OCI-LY1 (cell line): ENCODE data around the gene GNAI1.

ENCODE experiments used
- H2AFZ ChIP-seq: fragments of 200-600 bp; sonication (generic), shearing (Covaris generic); 2 replicates; pipeline ENCODE4 v1.6.0; 2014; ENCODE audit warnings: antibody characterized with exemption, mild to moderate bottlenecking, low read length
- H3F3A ChIP-seq: fragments of 200-600 bp; sonication (generic), shearing (Covaris generic); 2 replicates; pipeline ENCODE4 v1.6.0; 2014; ENCODE audit warnings: mild to moderate bottlenecking, antibody characterized with exemption, low read length, moderate library complexity; ENCODE audit not compliant: insufficient read depth
- H3K27ac ChIP-seq: fragments of 200-600 bp; sonication (generic); 2 replicates; pipeline ENCODE4 v1.5.1; 2014; ENCODE audit warnings: low read length, mixed run types, mild to moderate bottlenecking, low read depth; ENCODE audit not compliant: poor library complexity, severe bottlenecking
- H3K27me3 ChIP-seq: fragments of 200-600 bp; sonication (generic); 2 replicates; pipeline ENCODE4 v1.6.0; 2014; ENCODE audit warnings: antibody characterized with exemption, mild to moderate bottlenecking, low read length, moderate library complexity; ENCODE audit not compliant: insufficient read depth
- H3K36me3 ChIP-seq: fragments of 200-600 bp; sonication (generic); 2 replicates; pipeline ENCODE4 v1.6.1; 2014; ENCODE audit warnings: mild to moderate bottlenecking, antibody characterized with exemption, low read length, moderate library complexity, mixed read lengths; ENCODE audit not compliant: insufficient read depth
- H3K4me1 ChIP-seq: fragments of 200-600 bp; sonication (generic); 2 replicates; pipeline ENCODE4 v1.5.1; 2014; ENCODE audit warnings: mild to moderate bottlenecking, low read length, moderate library complexity; ENCODE audit not compliant: insufficient read depth, severe bottlenecking
- H3K4me2 ChIP-seq: fragments of 200-600 bp; sonication (generic), shearing (Covaris generic); 2 replicates; pipeline ENCODE4 v1.6.1; 2014; ENCODE audit warnings: low read length
- H3K4me3 ChIP-seq: fragments of 200-600 bp; sonication (generic); 2 replicates; pipeline ENCODE4 v1.5.1; 2014; ENCODE audit warnings: low read length, low read depth, mild to moderate bottlenecking, mixed read lengths; ENCODE audit not compliant: poor library complexity, severe bottlenecking
- H3K79me2 ChIP-seq: fragments of 200-600 bp; shearing (Covaris generic); 2 replicates; pipeline ENCODE4 v1.6.1; 2016; ENCODE audit warnings: mixed run types, low read length, mixed read lengths; ENCODE audit not compliant: insufficient read depth
- H3K9ac ChIP-seq: fragments of 200-600 bp; sonication (generic), shearing (Covaris generic); 2 replicates; pipeline ENCODE4 v1.6.1; 2014; ENCODE audit warnings: mild to moderate bottlenecking, low read length, mixed read lengths
- H3K9me2 ChIP-seq: fragments of 200-600 bp; sonication (generic), shearing (Covaris generic); 2 replicates; pipeline ENCODE4 v1.6.1; 2014; ENCODE audit warnings: low read depth, mild to moderate bottlenecking, low read length, mixed read lengths
- H3K9me3 ChIP-seq: fragments of 200-600 bp; shearing (Covaris generic); 2 replicates; pipeline ENCODE4 v1.6.1; 2014; ENCODE audit warnings: low read length, mixed read lengths
- H4K20me1 ChIP-seq: fragments of 200-600 bp; sonication (generic), shearing (Covaris generic); 2 replicates; pipeline ENCODE4 v1.6.0; 2016; ENCODE audit warnings: mild to moderate bottlenecking, low read length; ENCODE audit not compliant: insufficient read depth
- CTCF ChIP-seq: fragments of 200-600 bp; sonication (generic), shearing (Covaris generic); IDR thresholded peaks from 2 replicates; pipeline ENCODE4 v1.5.1; 2017; ENCODE audit warnings: mild to moderate bottlenecking, antibody characterized with exemption, low read length, moderate library complexity, mixed read lengths
- EZH2 ChIP-seq: fragments of 200-600 bp; sonication (generic), shearing (Covaris generic); IDR thresholded peaks from 2 replicates; pipeline ENCODE4 v1.8.0; 2017; ENCODE audit warnings: borderline replicate concordance, mixed run types, mild to moderate bottlenecking, antibody characterized with exemption, low read length, moderate library complexity, mixed read lengths

Gene GNAI1

GRCh38 chr7:80199051-80199450, 64.4 kb downstream of the GNAI1 start:
- no peaks in the 10 kb centered on the region for H3K27me3 ChIP-seq
- TF ChIP-seq CTCF (no peak), EZH2 (no peak)
- no peaks in the 10 kb centered on the region for H3F3A ChIP-seq
- no peaks in the 10 kb centered on the region for H4K20me1 ChIP-seq
- H3K4me3 ChIP-seq: no peak overlapping the region
- H3K27ac ChIP-seq: no peak overlapping the region
- no peaks in the 10 kb centered on the region for H3K9me3 ChIP-seq
- H3K36me3 ChIP-seq: no peaks in the 10 kb centered on the region
- no peak overlapping the region for H3K4me2 ChIP-seq
- H3K9ac ChIP-seq: no peak overlapping the region
- H2AFZ ChIP-seq: no peak overlapping the region
- H3K4me1 ChIP-seq: no peaks in the 10 kb centered on the region
- H3K9me2 ChIP-seq: no peaks in the 10 kb centered on the region
- no peaks in the 10 kb centered on the region for H3K79me2 ChIP-seq

GRCh38 chr7:80204454-80204853, 69.8 kb downstream of the GNAI1 start:
- Histone ChIP-seq H3K27ac (no peak overlapping the region), H3K79me2 (no peaks in the 10 kb centered on the region), H3K4me3 (no peak overlapping the region)

GRCh38 chr7:80204919-80205318, 70.3 kb downstream of the GNAI1 start:
- Histone ChIP-seq H3K9me2 (no peaks in the 10 kb centered on the region), H3K4me3 (no peak overlapping the region), H3K4me1 (no peaks in the 10 kb centered on the region), H4K20me1 (no peaks in the 10 kb centered on the region), H2AFZ (no peak overlapping the region), H3K36me3 (no peaks in the 10 kb centered on the region), H3K27ac (no peak overlapping the region), H3K4me2 (no peak overlapping the region), H3K27me3 (no peaks in the 10 kb centered on the region), H3K9me3 (no peaks in the 10 kb centered on the region), H3F3A (no peaks in the 10 kb centered on the region), H3K9ac (no peak overlapping the region), H3K79me2 (no peaks in the 10 kb centered on the region)
- TF ChIP-seq EZH2 (no peak), CTCF (no peak)

More at GRCh38 chr7:80204454-80204853, 69.8 kb downstream of the GNAI1 start:
- H3K9me2 ChIP-seq: no peaks in the 10 kb centered on the region
- H3K27me3 ChIP-seq: no peaks in the 10 kb centered on the region
- H3K4me1 ChIP-seq: no peaks in the 10 kb centered on the region
- no peak overlapping the region for H3K9ac ChIP-seq
- H2AFZ ChIP-seq: no peak overlapping the region
- TF ChIP-seq CTCF: no peak
- no peak for TF ChIP-seq EZH2
- no peaks in the 10 kb centered on the region for H4K20me1 ChIP-seq
- H3K4me2 ChIP-seq: no peak overlapping the region
- H3K36me3 ChIP-seq: no peaks in the 10 kb centered on the region
- no peaks in the 10 kb centered on the region for H3F3A ChIP-seq
- no peaks in the 10 kb centered on the region for H3K9me3 ChIP-seq
